HFFc6 (cell line): Measurements from ENCODE around the gene SEZ6L. TPM values are rescaled to one million over a fixed set of nuclear protein-coding genes. Genes with fewer than 3 reads are reported as not detected.

Experiments used
- DNase-seq: peaks from one replicate; pipeline ENCODE4 v3.0.0-alpha.2; 2018
- H3K27ac Mint-ChIP-seq: 2 replicates; pipeline ENCODE4 v1.8.0; 2020; ENCODE audit warnings: mild to moderate bottlenecking, mixed read lengths
- H3K27me3 Mint-ChIP-seq: 2 replicates; pipeline ENCODE4 v1.8.0; 2021; ENCODE audit warnings: mild to moderate bottlenecking, moderate library complexity, mixed read lengths; ENCODE audit not compliant: insufficient read depth
- H3K36me3 Mint-ChIP-seq: 2 replicates; pipeline ENCODE4 v1.8.0; 2021; ENCODE audit warnings: low read depth, mixed read lengths
- H3K4me1 Mint-ChIP-seq: 2 replicates; pipeline ENCODE4 v1.8.0; 2020; ENCODE audit warnings: low read depth, mixed read lengths
- H3K4me3 Mint-ChIP-seq: 2 replicates; pipeline ENCODE4 v1.8.0; 2020; ENCODE audit warnings: mild to moderate bottlenecking, moderate library complexity, mixed read lengths
- H3K9me3 Mint-ChIP-seq: 2 replicates; pipeline ENCODE4 v1.8.0; 2020; ENCODE audit warnings: mild to moderate bottlenecking, mixed read lengths
- CTCF ChIP-seq: fragments of 200-600 bp; sonication (generic); IDR thresholded peaks from 2 replicates; pipeline ENCODE4 v1.5.0; 2021; ENCODE audit warnings: antibody characterized with exemption, mild to moderate bottlenecking
- total RNA-seq, 6 experiments: library from RNA; stranded (reverse); fragmentation: NEBNext Ultra II Directional; extraction: Animal tissue kit (Norgen Biotek cat#: 25700); gene quantifications; 2 replicates in 1 of 6; 3 replicates in 5 of 6; pipeline ENCODE4 v1.2.3, GENCODE V29; 2021

The SEZ6L gene
- total RNA-seq, 6 experiments from 2014 or later = not detected

- no peak for DNase-seq
- Mint-ChIP-seq H3K9me3 (peaks cover 36% of the 10 kb centered on the region), H3K27ac (no peak overlapping the region), H3K4me3 (no peak overlapping the region), H3K27me3 (peaks cover 7% of the 10 kb centered on the region; the same call in 1 of the 2 replicates), H3K4me1 (no peaks in the 10 kb centered on the region), H3K36me3 (no peaks in the 10 kb centered on the region)
- no peak for TF ChIP-seq CTCF
These were observed 871 bp upstream of the SEZ6L start for GRCh38 chr22:26168330-26168851.

- Mint-ChIP-seq H3K4me1 (no peaks in the 10 kb centered on the region), H3K9me3 (peaks cover 33% of the 10 kb centered on the region), H3K27me3 (peaks cover 7% of the 10 kb centered on the region; the same call in 1 of the 2 replicates), H3K36me3 (no peaks in the 10 kb centered on the region), H3K4me3 (no peak overlapping the region), H3K27ac (no peak overlapping the region)
- no peak for TF ChIP-seq CTCF
- no peak for DNase-seq
These were observed 335 bp upstream of the SEZ6L start for GRCh38 chr22:26168939-26169314.

- no peaks in the 10 kb centered on the region for H3K36me3 Mint-ChIP-seq
- H3K4me1 Mint-ChIP-seq = no peaks in the 10 kb centered on the region
- H3K27me3 Mint-ChIP-seq = peaks cover 7% of the 10 kb centered on the region; the same call in 1 of the 2 replicates
- peaks cover 29% of the 10 kb centered on the region for H3K9me3 Mint-ChIP-seq
- no peak for TF ChIP-seq CTCF
- H3K4me3 Mint-ChIP-seq = no peak overlapping the region
- DNase-seq = no peak
- H3K27ac Mint-ChIP-seq = no peak overlapping the region
These were observed 840 bp downstream of the SEZ6L start for GRCh38 chr22:26170112-26170492.

GRCh38 chr22:26170795-26171580 is 1.7 kb downstream of the SEZ6L start:
- Mint-ChIP-seq H3K4me3 (no peak overlapping the region), H3K27ac (no peak overlapping the region), H3K27me3 (peaks cover 7% of the 10 kb centered on the region; the same call in 1 of the 2 replicates), H3K36me3 (no peaks in the 10 kb centered on the region), H3K4me1 (no peaks in the 10 kb centered on the region), H3K9me3 (peaks cover 29% of the 10 kb centered on the region)
- no peak for TF ChIP-seq CTCF
- DNase-seq = no peak

GRCh38 chr22:26172389-26172990 is 3.2 kb downstream of the SEZ6L start:
- Mint-ChIP-seq H3K4me1 (no peaks in the 10 kb centered on the region), H3K36me3 (no peaks in the 10 kb centered on the region), H3K27ac (no peak overlapping the region), H3K9me3 (peaks cover 32% of the 10 kb centered on the region), H3K4me3 (no peak overlapping the region), H3K27me3 (peaks cover 7% of the 10 kb centered on the region; the same call in 1 of the 2 replicates)
- no peak for DNase-seq
- peak; percentile 77 for TF ChIP-seq CTCF
